Activated T-cell treated with anti-CD3 and anti-CD28 coated beads for 24 hours (primary cell): Measurements from ENCODE around the gene RNF19B.

ENCODE experiments used
- DNase-seq: peaks from one replicate; pipeline ENCODE4 v3.0.0-alpha.2; 2020; ENCODE audit warnings: low read depth

Gene RNF19B

DNA sequence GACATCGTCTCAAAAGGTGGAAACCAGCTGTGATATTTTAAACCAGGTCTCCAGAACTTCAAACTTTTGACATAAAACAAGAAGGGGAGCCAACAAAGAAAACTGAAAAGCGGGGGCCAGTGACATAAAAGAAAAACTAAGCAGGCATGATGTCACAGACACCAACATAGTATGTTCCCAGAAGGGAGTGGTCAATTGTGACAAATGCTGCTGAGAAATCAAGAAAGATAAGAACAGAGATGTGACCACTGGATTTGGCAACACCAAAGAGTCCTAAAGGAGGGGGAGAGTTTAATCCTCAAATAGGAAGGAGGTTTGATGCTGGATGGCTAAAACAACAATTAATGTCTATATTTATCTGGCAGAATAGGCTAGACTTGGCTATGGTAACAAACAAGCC is 2.3 kb upstream of the RNF19B start:
- no peak for DNase-seq

DNA sequence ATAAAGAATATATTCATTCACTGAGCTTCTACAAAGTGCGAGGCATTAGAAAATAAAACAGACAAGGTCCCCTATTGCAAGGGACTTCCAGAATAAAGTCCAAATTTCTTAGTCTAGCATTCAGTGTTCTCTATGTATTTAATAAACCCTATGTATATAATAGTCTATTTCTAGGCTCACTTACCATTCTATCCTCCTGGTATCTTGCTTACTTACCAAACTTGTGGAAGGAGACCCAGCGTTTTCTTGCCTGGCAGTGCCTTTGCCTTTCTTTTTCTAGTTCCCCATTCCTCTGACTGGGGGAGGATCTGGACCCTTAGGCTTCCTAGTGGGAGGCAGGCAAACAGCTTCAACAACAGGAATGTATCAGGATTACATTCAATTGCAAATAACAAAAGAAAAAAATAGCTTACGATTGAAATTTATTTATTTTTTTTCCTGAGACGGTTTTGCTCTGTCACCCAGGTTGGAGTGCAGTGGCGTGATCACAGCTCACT is 690 bp upstream of the RNF19B start:
- no peak for DNase-seq

DNA sequence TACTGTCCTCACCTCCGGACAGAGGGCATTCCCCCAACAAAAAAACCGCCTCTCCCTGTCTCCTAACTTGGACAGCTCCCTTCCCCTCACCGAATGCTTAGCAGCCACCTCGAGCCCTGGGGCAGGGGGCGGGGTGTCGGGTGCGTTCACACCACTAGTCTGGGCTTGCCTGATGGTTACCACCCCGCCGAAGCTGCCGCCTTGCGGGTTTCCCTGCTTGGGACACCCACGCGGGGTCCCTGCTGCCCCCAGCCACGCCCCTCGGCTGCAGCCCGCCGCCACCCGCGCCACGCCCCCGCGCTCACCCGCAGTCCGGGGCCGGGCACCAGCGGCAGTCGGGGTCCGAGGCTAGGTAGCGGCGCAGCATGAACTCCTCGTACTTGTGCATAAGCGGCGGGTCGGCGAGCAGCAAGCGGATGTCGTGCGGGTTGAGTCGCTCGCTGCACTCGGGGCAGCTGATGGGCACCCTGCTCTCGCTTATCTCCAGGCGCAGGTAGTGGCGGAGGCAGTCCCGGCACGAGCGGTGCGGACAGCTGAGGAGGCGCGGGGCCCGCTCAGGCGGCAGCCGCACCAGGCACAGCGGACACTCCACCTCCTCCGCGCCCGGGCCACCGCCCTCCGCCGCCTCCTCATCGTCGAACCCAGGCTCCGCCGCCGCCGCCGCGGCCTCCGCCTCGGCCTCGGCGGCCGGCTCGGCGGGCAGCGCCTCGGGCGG is 706 bp downstream of the RNF19B start:
- peak; percentile 42 for DNase-seq

DNA sequence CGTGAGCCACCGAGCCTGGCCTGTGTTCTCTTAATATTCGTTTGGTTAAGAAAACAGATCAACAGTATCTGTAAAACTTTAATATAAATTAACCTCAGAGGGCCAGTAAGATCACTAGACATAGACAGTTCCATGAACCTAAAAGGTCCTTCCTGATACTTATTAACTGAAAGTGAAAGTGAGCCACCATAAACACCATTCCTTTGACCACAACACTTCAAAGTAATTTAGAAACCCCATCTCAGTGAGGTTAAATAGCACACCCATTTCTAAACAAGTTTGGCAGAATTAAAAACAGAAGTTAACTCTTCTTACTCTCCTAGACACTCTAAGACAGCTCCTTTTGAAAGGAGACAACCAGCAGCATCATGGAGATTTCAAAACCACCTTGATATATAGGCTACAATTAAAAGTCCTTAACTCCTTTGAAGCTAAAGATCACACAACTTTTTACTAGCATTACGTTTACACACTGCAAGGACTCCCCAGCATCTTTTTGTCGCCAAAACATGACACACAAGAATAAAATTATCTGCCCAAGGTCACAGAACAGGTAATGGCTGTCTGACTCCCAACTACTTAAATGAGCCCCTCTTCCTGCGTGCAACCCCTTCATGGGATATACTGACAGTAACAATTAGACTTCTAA is 2.2 kb downstream of the RNF19B start:
- no peak for DNase-seq

DNA sequence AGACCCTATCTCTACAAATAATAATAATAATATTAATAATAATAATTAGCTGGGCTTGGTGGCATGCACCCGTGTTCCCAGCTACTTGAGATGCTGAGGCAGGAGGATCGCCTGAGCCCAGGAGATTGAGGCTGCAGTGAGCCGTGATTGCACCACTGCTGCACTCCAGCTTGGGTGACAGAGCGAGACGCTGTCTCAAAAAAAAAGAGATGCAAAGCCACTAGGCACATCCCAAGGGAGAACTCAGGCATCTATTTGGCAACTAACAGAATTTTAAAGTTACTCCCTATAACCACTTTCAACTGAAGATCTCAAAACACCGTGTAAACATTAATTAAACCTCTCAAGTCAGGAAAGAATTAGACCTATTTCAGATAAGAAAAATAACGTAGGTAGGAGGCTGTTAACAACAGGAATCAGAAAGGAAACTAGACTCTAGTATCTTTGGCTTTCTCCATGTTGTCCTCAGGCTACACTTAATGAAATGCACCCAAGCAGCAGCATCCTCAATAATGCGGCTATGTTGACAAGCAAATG is 3.7 kb downstream of the RNF19B start:
- DNase-seq: no peak

DNA sequence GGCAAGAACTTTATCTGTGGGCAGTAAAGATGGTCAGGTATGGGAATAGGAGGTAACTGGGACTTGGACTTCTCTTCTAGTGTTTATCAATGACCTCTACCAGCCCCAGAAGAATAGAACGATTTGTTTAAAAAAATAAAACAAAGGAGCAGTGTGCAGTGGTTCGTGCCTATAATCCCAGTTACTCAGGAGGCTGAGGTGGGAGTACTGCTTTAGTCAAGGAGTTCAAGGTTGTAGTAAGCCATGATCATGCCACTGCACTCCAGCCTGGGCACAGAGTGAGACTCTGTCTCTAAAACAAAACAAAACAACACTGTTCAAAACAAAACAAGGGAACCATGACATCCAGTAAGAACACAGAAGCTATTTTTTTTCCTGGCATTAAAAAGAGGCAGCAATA is 4.3 kb downstream of the RNF19B start:
- no peak for DNase-seq

DNA sequence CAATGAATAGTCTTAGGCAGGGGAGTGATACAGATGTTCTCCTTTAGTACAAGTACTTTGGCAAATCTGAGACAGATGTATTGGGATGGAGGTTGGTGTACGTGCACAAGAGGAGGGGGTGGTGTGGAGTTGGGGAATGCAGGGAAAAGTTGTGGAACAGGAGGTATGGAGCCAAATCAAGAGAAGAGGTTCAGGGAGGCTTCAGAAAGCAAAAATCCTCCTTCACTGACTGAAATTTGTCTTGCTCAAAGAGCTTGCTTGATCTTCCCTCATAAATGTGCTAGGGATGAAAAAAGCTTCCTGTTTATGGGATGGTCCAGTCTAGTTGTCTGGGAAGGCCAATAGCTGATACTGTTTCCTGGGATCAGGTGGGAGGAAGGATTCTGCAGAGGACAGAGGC is 5.8 kb downstream of the RNF19B start:
- DNase-seq: no peak

DNA sequence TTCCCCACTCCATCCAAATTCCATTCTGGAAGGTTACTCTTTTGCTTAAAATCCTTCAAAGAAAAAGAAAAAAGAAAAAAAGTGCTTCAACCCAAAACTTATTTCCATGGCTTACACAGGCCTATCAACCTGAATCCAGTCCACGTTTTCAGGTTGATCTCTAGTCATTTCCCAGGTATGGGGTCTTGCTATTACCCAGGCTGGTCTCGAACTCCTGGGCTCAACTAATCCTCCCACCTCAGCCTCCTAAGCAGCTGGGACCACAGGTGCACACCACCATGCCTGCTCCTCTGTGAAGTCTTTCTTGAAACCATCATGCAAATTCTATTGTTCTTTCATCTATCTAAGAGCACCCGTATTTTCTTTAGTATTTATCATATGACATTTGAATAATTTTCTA is 7.6 kb downstream of the RNF19B start:
- DNase-seq: no peak

DNA sequence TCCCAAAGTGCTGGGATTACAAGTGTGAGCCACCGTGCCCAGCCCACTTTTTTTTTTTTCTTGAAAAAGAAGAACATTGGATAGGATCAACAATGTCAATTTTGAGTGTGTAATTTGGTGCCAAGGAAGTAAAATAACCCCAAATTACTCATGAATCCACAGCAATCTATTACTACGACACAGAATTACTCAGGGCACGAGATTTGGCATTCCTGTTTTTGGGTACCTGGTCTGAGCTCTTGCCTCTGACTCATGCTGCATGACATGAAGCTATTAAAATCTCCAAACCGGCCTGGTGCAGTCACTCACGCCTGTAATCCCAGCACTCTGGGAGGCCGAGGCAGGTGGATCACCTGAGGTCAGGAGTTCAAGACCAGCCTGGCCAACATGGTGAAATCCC is 10.4 kb downstream of the RNF19B start:
- no peak for DNase-seq

DNA sequence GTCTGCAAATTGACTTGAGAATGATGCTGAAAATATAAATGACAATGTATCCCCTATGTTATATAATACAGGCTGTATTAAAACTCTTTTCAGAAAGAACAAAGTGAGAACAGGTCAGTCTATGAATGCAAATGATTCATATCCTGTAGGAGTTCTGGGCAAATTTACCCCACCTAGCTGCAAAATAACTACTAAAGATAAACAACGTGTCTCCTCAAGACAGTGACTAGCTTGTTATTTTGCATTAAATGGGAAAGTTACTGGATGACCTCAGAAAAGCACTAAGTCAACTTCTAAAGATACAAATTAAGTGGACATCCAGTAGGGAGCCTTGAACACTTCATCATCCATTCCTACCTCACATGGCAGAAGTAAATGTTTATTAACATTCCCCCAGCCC is 11.1 kb downstream of the RNF19B start:
- DNase-seq: no peak

DNA sequence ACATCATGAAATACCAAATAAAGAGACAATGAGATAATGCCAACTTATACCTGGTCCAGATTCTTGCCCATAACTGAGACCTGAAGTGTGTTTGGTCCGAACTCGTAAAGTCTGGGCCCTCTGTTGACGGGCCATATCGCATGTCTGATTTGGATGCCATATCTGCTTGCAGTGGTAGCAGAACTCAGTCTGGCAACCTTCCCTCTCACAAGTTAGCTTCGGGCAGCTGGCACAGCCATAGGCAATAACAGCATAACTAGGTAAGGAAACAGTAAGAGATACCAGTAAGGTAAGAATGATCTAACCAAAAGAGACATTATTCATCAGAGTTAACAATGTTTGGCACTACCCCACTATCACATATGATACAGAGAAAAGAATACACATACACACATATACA is 15.1 kb downstream of the RNF19B start:
- DNase-seq: no peak

DNA sequence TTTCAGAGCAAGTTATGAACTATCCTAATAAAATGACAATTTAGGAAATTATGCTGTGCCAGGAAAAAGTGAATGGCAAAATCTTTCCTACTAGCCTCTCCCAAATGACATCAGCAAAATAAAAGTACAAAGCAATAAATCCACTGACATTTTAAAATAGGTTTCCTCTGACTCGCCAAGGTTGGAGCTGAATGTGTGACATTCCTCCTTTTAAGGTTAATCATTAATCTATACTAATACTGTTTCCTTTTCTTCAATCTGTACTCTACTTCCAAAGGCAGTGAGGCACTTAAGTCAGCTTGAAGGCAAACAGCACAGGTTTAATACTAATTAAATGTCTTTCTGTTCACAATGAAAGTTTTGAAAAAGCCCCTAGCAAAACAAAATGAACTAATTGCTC is 15.7 kb downstream of the RNF19B start:
- no peak for DNase-seq

DNA sequence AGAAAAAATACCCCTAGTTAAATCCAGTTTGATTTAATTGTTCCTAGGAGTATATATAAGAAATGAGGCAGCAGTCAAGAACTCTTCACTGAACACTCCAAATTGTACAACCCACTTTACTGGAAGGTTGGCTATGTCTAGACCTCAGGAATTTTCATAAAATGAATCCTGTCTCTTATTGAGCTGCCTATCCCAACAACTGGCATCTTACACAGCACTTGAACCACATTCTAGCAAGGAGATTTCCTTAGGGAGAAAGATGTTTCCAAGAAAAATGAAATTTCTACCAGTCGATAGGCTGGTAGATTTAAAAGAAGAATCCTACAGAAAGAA is 16.3 kb downstream of the RNF19B start:
- DNase-seq: no peak

DNA sequence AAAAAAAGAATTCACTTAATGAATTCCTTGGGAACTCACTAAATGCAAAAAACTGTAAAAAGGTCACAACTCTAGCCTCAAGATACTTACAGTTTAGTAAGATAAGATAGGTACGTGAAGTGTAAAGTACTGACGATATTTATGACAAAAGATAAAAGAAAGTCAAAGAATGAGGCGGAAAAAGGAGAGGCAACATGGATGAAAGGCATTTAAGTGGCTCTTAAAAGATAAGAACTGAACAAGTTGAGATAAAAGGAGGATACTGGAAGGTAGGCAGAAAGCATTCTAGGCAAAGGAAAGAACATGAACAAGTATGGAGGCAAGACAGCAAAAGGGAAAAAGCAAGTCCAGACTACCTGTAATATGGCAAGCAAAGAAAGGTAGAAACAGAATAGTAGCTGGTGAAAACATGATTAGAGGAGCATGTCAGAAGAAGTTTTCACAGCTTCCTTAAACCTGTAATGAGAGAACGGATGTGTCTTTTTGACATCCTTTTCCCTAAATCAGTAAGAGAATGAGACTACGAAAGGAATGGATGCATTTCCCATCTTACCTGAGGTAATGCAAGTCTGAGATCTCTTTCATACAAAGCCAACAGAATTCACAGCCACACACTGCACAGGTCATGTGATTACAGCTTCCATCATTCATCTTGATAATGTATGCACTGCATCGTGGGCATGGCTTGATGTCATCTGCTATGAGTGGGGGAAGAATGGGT is 16.8 kb downstream of the RNF19B start:
- DNase-seq: no peak

DNA sequence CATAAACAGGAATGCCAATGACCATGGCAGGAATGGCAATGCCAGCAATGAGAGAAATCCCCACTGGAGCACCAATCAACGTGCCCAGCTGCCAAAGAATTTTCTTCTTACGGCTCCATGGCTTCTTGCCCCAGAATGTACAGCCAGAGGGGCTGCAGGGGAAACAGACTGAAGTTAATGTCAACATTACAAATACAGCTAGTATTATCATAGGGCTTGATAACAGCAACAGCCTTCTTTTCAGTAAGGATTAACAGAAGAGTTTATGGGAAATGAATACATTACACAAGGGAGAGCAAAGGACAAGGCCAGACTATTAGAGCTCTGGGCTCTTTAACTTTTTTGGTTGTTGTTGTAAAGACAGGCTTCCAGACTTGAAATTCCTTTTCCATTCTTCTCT is 18.2 kb downstream of the RNF19B start:
- DNase-seq: no peak

DNA sequence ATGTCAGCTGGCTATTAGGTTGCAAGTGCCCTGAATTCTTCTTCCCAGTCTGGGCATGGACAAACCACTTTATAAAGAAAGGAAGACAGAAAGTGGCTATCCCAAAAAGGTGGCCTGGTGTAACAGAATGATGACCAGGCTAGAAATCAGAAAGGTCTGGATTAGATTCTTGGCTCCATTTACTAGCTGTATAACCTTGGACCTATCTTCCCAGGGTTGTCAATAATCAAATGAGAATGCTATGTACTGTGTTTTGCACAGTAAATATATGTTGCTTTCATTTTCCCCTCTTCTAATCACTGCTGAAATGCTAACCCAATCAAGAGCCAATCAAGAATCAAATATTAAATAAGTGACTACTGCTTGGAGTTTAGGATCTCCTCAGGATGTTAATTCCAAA is 20.4 kb downstream of the RNF19B start:
- DNase-seq: no peak

DNA sequence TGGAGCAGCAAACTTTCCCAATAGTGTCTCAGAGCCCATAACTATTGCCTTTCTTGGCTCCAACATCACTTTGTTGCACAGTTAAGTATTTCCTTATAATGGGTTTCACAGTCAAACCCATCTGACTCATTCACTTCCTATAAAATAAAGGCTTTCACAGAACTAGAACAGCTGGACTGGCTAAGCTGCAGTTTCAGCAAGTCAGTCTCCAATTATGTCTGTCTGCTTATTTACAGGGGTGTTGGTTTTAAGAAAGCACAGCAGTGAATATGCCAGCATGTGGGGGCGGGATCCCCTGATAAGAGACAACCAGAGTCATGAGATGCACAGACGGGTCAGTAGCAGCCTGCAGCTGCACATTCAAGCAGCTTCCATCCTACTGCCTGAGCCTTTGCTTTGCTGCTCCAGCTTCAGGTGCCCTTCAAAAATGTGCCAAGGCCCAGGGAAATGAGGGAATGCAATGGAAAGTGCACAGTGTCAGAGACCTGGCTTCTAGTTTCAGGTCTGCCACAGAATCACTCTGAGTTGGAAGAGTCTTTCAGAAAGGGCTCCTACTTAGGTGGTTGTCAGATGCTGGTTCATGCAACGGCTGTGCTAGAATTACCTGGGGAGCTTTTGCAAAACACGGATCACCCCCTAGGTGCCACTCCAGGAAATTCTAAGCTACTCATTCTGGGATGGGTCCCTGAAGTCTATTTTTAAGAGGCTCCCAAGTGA is 24.8 kb downstream of the RNF19B start:
- DNase-seq: no peak

DNA sequence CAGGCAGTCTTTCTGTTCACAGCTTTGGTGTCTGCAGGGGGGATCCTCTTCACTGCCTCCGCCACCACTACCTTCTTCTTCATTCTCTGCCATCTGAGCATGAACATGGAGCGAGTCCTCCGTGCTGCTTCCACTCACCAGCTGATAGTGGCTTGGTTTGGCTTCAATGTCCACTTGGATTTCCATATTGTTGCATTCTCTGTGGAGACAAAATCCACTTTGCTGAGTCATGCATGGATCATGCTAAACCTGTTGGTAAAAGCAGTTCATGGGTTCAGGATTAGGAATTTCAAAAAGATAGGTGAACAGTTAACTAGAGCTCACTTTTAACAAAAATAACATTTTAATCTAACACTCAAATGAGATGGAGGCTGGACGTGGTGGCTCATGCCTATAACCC is 27.5 kb downstream of the RNF19B start:
- no peak for DNase-seq

DNA sequence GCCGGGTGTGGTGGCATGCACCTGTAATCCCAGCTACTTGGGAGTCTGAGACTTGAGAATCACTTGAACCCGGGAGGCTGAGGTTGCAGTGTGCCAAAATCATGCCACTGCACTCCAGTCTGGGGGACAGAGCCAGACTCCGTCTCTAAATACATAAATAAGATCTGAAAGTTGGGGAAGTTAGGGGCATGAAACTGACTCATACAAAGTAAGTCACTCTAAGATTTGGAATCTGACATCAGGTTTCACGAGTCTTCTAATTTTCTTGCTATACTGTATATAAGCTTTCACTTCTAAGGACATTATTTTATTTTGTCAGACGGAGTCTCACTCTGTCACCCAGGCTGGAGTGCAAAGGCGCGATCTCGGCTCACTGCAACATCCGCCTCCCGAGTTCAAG is 30.1 kb downstream of the RNF19B start:
- no peak for DNase-seq

DNA sequence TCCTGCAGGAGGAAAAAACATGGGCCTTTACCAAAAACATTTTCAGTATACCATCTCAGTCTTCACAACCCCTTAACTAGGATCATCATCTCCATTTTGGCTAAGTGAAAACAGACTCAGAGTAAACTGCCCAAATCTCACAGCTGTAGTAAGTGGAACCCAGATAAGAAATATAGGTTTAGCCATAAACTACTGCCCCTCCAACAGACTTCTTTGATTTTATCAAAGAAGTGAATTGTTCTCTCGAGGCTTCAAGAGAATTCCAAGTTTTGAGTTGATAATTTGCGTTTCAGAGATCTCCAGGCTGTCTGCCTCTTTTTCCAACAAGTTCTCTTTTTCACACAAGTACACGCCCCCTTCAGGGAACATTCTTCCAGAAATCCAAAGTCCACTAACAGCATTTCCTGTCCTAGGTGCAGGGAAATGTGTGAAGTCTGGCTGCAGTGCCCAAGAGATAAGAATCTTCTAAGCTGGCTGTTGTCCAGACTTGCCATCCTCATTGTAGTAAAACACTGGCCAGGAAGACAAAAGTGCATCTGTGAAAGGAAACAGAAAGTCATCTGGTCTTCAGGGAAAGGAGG is 30.8 kb downstream of the RNF19B start:
- DNase-seq: no peak

DNA sequence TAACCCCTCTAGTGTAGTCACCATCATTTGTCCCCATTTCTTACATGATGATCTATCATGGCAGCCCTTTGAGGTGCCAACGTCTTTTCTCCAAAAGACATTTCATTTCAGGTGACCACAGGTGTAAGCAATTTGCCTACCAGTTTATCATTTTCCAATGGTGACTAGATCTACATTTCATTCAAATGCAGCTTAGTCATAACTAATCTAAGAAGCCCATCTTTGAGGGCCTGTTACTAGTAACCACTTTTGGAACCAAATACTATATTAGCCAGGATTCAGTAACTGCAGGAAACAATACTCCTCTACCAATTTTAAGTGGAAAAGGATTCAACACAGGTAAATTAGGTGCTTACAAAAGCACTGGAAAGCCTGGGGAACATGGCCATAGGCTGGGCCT is 32.8 kb downstream of the RNF19B start:
- DNase-seq: no peak

DNA sequence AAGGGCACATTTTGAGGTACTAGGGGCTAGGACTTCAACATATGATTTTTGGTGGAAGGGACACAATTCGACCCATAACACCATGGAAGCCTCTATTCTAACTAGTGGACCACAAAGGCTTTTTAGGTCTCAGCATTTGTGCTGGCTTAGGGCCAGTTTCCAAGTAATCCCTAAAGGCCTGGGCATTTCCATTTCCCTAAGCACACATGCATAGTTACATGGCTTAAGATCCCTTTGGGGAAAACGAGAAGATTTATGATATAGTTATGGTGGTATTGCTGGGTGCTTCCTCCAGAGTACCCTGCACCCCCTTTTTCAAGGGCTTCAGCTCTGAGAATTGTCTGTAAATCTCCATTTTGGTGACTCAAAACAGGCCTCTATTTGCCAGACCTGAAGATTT is 35.2 kb downstream of the RNF19B start:
- DNase-seq: no peak
